Measurements from ENCODE around the gene C22orf23. TPM values are rescaled to one million over a fixed set of nuclear protein-coding genes. Genes with fewer than 3 reads are reported as not detected.

Gene C22orf23
- total and polyA plus RNA-seq, 9 donors: 0.28 to 2.6 (median 0.77) TPM

DNA sequence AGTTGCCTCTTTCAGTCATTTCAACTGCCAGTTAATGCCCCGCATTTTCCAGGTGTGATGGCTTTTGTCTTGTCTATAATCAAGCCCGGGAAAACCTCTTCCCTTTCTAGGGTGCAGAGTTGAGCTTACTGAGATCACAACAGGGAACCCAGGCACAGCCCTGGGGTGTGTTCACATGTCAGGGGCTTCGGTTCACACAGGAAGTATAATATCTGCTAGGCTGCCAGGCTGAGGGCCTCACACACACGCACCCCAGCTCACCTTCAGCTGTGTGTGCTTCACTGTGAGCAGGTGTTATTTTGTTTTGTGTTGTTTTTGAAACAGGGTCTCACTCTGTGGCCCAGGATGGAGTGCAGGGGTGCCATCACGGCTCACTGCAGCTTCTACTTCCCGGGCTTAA, 40.6 kb upstream of the C22orf23 start:
- H3K4me3 ChIP-seq: no peak overlapping the region
- H3K9me3 ChIP-seq: no peaks in the 10 kb centered on the region
- no peaks in the 10 kb centered on the region for H3K27me3 ChIP-seq
- intact Hi-C loops (cut with DNase I): loop anchor here in 1 of 4 donors (5.0 kb wide), 1 partner anchor 667 kb away; no protein-coding TSS in a partner anchor
- DNase-seq: no peak
- H3K36me3 ChIP-seq: no peaks in the 10 kb centered on the region
- H3K27ac ChIP-seq: no peak overlapping the region
- 81 to 87% (median 83%) methylated on average over 6 of the region's 6 CpGs for WGBS, 3 donors
- no peaks in the 10 kb centered on the region for H3K4me1 ChIP-seq (ENCODE audit: insufficient read depth)
- TF ChIP-seq, protein P1, sequence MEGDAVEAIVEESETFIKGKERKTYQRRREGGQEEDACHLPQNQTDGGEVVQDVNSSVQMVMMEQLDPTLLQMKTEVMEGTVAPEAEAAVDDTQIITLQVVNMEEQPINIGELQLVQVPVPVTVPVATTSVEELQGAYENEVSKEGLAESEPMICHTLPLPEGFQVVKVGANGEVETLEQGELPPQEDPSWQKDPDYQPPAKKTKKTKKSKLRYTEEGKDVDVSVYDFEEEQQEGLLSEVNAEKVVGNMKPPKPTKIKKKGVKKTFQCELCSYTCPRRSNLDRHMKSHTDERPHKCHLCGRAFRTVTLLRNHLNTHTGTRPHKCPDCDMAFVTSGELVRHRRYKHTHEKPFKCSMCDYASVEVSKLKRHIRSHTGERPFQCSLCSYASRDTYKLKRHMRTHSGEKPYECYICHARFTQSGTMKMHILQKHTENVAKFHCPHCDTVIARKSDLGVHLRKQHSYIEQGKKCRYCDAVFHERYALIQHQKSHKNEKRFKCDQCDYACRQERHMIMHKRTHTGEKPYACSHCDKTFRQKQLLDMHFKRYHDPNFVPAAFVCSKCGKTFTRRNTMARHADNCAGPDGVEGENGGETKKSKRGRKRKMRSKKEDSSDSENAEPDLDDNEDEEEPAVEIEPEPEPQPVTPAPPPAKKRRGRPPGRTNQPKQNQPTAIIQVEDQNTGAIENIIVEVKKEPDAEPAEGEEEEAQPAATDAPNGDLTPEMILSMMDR (IDR thresholded peaks at IDR 0.05): no peak
- TF ChIP-seq EP300 (IDR thresholded peaks at IDR 0.05) (no peak), POLR2A (IDR thresholded peaks at IDR 0.05) (no peak)

GRCh38 chr22:37991731-37992442, 38.5 kb upstream of the C22orf23 start:
- no peak for DNase-seq
- Histone ChIP-seq H3K4me3 (no peak overlapping the region), H3K36me3 (no peaks in the 10 kb centered on the region), H3K9me3 (no peaks in the 10 kb centered on the region), H3K27ac (no peak overlapping the region), H3K4me1 (ENCODE audit: insufficient read depth) (no peaks in the 10 kb centered on the region), H3K27me3 (no peaks in the 10 kb centered on the region)
- WGBS, 3 donors: 74 to 80% (median 74%) methylated on average over 6 of the region's 6 CpGs
- TF ChIP-seq EP300 (IDR thresholded peaks at IDR 0.05): no peak
- TF ChIP-seq POLR2A (IDR thresholded peaks at IDR 0.05): no peak
- intact Hi-C loops (cut with DNase I): loop anchor here in 1 of 4 donors (5.0 kb wide), 1 partner anchor 665 kb away; no protein-coding TSS in a partner anchor

GRCh38 chr22:37990862-37991261, 37.5 kb upstream of the C22orf23 start:
- no peaks in the 10 kb centered on the region for H3K9me3 ChIP-seq
- no peak for DNase-seq
- 89 to 90% (median 89%) methylated on average over 7 of the region's 7 CpGs for WGBS, 3 donors
- H3K27ac ChIP-seq: no peak overlapping the region
- H3K36me3 ChIP-seq: no peaks in the 10 kb centered on the region
- H3K4me3 ChIP-seq: no peak overlapping the region
- TF ChIP-seq, protein P1 (IDR thresholded peaks at IDR 0.05): no peak
- no peak for TF ChIP-seq EP300 (IDR thresholded peaks at IDR 0.05)
- TF ChIP-seq POLR2A (IDR thresholded peaks at IDR 0.05): no peak
- no peaks in the 10 kb centered on the region for H3K27me3 ChIP-seq
- intact Hi-C loops (cut with DNase I): loop anchor here in 1 of 4 donors (5.0 kb wide), 1 partner anchor 664 kb away; no protein-coding TSS in a partner anchor
- no peaks in the 10 kb centered on the region for H3K4me1 ChIP-seq (ENCODE audit: insufficient read depth)

- H3K36me3 ChIP-seq: no peaks in the 10 kb centered on the region
- no peaks in the 10 kb centered on the region for H3K4me1 ChIP-seq (ENCODE audit: insufficient read depth)
- H3K4me3 ChIP-seq: no peak overlapping the region
- no peaks in the 10 kb centered on the region for H3K27me3 ChIP-seq
- DNase-seq: no peak
- no peaks in the 10 kb centered on the region for H3K9me3 ChIP-seq
- intact Hi-C loops (cut with DNase I): loop anchor here in 1 of 4 donors (5.0 kb wide), 1 partner anchor 663 kb away; no protein-coding TSS in a partner anchor
- WGBS, 3 donors: 43 to 60% (median 53%) methylated on average over 5 of the region's 5 CpGs
- no peak overlapping the region for H3K27ac ChIP-seq
- TF ChIP-seq EP300 (IDR thresholded peaks at IDR 0.05) (no peak), POLR2A (IDR thresholded peaks at IDR 0.05) (no peak)
- TF ChIP-seq, protein P1 (IDR thresholded peaks at IDR 0.05): no peak
Measured at GRCh38 chr22:37990301-37990700, 36.9 kb upstream of the C22orf23 start.

Data from ovary (tissue), 9 donors.